Right lung (tissue), 5 donors: ENCODE data around the gene MAD1L1. TPM values are rescaled to one million over a fixed set of nuclear protein-coding genes. Genes with fewer than 3 reads are reported as not detected.
A peak's percentile ranks its signal among the peaks of the same experiment; 100 is the strongest.
"Not testable (repeated sequence)": the region's sequence is repeated elsewhere in the genome, so short reads cannot be mapped to it uniquely, and the experiment has no call there.

Source experiments
- DNase-seq, 2 donors: peaks; one replicate each; pipeline ENCODE4 v3.0.0-alpha.2; 2013
- polyA plus RNA-seq, 5 donors: library from polyadenylated mRNA; unstranded; fragments of 120-200 nt; gene quantifications; one replicate each; pipeline versions ENCODE4 v1.2.1 to v1.2.3, GENCODE V29; 2013; ENCODE audit warnings: inconsistent platforms in 1 of 5, low replicate concordance in 1 of 5; ENCODE audit not compliant: insufficient read length in 5 of 5, insufficient read depth in 1 of 5

Gene MAD1L1
- polyA plus RNA-seq, 5 donors, result 15.5 to 26.8 (median 23.1) TPM

- no peak for DNase-seq
Measured at GRCh38 chr7:1844336-1844950, 388.3 kb downstream of the MAD1L1 start.

DNA sequence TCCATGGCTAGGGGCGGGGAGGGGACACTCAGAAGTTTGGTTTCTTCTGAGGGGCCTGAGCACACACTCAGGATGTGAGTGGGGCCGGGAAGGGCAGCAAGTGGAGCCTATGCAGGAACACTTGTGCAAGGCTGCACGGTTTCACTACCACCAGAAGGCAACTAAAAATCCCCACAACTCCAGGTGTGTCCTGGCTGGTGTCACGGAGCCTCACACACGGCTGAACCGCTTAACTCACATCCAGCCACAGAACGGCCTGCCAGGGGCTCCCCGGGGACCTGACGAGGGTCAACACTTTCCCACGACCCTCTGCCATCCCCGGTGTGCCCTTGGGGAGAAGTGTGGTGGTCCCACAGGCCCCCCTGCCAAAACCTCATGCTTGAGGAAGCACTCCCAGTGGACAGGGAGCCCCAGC lies 388.8 kb downstream of the MAD1L1 start:
- no peak for DNase-seq

GRCh38 chr7:1843271-1843861 lies 389.4 kb downstream of the MAD1L1 start:
- no peak for DNase-seq

DNA sequence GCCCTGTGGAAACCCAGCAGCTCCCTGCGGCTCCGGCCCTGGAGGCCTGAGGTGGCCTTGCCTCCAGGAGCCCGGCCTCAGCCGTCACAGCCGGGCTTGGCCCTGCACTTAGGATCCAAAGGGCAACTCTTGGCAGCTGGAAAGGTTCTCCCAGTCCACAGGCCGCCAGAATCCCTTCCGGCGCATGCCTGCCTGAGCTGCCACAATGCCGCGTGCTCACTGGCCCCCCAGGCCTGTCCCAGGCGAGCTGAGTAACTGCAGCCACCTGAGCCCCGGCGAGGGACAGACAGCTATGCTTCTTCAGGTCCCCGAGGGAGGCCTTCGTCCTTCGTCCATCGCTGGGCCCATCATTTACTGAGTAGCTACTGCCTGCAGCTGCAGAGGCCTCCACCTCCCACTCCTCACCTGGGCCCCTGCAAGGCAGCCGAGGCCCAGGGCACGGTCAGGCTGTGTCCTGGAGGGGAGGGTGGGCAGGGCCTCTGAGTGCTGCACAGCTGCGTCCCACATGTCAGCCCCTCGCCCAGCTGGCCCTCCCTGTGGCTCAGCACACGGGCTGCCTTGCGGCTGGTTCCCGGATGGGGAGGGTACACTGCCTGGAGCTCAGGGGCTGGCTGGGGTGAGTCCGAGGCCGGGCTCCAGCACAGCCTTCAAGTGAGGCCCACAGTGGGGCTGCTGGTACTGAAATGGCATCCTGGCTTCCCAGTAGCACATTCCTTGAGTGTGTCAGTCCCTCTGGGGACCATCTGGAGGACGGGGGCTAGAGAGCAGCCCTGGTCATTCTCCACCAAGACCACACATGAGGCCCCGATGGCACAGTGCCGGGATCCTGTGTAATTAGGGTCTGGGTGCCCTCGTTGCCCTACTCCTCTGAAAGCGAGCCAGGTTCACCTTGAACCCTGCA lies 390.2 kb downstream of the MAD1L1 start:
- DNase-seq, result peak; percentile 27 to 41

GRCh38 chr7:1841286-1842021 lies 391.3 kb downstream of the MAD1L1 start:
- DNase-seq, result not testable (repeated sequence)

- DNase-seq, result not testable (repeated sequence)
Measured at GRCh38 chr7:1840744-1841143, 392.0 kb downstream of the MAD1L1 start.

GRCh38 chr7:1839701-1840100 lies 393.0 kb downstream of the MAD1L1 start:
- no peak for DNase-seq

DNA sequence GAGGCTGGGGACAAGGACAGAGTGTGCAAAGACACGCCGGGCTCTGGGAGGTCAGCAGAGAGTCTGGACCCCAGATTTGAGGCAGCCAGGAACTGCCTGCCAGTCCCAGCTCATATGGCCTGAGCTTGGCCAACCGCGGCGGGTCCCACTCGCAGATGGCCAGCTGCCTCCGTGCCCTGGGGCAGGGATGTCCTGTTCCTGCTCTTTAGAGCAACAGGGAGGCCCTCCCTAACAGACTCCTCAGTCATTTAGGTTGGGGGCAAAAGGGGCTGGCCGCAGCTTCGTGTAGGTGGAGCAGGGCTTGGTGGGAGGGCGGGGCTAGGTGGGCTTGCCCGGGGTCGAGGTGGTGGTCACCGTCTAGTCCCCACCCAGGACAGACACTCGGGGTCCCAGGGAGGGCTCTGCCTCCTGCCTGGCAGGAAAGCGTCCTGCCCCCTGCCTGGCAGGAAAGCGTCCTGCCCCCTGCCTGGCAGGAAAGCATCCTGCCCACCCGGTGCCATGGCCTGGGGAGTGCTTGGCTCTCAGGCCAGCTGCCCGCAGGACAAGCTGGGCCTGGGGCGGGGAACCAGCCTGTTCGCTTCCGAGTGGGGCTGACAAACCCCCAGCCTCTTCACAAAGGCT lies 393.7 kb downstream of the MAD1L1 start:
- DNase-seq, result not testable (repeated sequence)

GRCh38 chr7:1838544-1838872 lies 394.2 kb downstream of the MAD1L1 start:
- not testable (repeated sequence) for DNase-seq

DNA sequence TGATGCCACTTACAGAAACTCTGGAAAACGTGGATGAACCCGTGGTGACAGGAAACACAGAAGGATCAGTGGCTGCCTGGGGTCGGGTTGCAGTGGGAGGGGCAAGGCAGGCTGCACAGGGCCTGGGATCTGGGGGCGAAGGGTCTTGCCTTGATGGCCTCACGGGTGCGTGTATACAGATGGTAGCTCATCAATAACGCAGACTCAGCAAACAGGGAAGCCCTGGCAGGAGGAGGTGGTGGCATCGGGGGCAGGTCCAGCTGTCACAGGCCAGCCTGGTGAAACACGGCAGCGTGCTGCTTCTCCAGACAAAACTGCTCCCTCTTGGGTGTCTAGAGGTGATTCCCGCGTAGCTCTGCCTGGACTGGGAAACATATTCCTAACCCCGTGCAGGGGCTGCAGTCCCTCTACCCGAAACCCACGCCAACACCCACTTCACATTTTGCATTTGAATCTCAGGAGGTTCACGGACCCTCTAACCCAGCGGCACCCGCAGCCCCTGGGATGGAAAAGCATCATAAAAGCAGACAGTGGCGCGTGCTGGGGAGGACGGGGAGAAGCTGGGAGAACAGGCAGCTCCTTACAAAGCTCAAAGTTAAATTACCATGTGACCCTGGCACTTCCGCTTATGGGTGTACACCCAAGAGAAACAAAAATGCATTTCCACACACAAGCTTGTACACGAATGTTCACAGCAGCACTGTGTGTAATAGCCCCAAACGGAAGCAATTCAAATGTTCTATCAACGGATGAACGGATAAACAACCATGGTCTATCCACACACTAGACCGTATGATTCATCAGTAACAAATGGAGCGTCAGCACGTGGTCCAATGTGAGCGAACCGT lies 394.8 kb downstream of the MAD1L1 start:
- not testable (repeated sequence) for DNase-seq

GRCh38 chr7:1831933-1832535 lies 400.7 kb downstream of the MAD1L1 start:
- not testable (repeated sequence) for DNase-seq

DNA sequence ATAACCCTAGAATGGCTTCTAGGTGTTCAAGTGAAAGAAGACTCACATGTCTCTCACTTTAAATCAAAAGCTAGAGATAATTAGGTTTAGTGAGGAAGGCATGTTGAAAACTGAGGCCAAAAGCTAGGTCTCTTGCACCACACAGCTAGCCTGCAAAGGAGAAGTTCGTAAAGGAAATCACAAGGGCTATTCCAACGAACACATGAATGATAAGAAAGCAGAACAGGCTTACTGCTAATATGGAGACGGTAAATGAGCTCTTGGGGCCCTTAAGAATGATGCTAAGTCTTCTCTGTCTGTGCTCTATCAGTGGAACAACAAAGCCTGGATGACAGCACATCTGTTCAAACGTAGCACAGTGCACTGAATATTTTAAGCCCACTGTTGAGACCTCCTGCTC lies 401.3 kb downstream of the MAD1L1 start:
- not testable (repeated sequence) for DNase-seq

- not testable (repeated sequence) for DNase-seq
Measured at GRCh38 chr7:1829668-1830067, 403.1 kb downstream of the MAD1L1 start.

GRCh38 chr7:1829111-1829510 lies 403.6 kb downstream of the MAD1L1 start:
- DNase-seq, result no peak

DNA sequence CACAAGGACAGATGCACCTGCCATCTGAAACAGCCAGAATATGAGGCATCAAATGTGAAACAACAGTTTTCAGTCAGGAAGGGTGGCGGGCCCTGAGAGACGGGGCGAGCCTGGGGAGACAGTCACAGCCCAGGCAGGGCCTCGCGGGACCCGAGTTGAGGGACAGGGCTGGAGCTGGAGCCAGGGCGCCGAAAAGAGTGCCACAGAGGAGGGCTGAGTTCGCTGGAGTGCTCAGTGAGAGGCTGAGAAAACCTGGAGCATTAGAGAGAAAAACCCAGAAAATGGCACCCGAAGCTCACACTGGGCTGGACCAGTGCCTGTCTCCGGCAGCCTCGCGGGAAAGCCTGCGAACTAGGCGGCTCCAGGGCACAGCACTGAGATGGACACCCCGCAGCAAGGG lies 404.6 kb downstream of the MAD1L1 start:
- DNase-seq, result not testable (repeated sequence)

GRCh38 chr7:1827521-1827981 lies 405.2 kb downstream of the MAD1L1 start:
- not testable (repeated sequence) for DNase-seq

GRCh38 chr7:1826931-1827330 lies 405.8 kb downstream of the MAD1L1 start:
- not testable (repeated sequence) for DNase-seq

DNA sequence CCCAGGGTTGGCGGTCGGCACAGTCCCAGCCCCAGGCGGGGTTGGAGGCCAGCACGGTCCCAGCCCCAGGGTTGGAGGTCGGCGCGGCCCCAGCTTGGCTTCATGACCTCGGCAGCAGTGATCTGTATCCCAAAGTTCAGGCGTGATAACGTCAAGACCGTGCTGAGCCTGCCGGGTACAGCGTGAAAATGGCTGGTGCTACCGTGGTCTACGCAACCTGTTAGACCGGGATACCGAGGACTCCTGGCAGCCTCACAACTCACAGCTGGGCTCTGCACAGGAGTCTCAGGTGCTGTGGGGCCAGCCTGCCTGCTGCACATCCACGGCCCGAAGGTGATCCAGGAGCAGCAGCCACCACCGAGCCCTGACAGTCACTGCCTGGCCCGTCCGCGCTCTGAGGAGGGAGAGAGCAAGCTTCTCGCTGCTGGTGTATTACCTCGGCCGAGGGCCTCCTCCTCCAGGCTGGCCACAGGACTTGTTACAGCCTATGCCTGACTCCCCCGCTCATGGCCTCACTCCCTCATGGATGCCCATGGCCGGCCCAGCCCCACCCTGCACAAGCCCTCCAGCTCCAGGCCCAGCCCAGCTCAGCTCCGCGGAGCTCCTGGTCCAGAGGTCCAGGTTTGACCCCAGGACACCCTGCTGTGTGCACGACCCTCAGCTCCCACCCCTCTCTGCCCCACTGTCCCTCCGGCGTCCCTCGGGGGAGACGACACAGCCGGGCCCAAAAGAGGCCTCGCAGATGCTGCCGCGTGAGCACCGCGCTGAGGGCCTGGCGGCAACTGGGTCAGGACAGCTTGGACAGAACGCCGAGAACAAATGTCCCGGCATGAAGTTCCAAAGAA lies 406.6 kb downstream of the MAD1L1 start:
- no peak for DNase-seq

- not testable (repeated sequence) for DNase-seq
Measured at GRCh38 chr7:1825647-1825896, 407.2 kb downstream of the MAD1L1 start.
